Measurements from ENCODE around the gene ATOH8.
"Not testable (repeated sequence)": the region's sequence is repeated elsewhere in the genome, so short reads cannot be mapped to it uniquely, and the experiment has no call there.

ATOH8 gene

GRCh38 chr2:85712336-85712735, 41.5 kb upstream of the ATOH8 start:
- peak in 1 of 2 experiments; percentile 87 for DNase-seq (ENCODE audit: low read depth in 1 of 2, low spot score in 1 of 2)
- Histone ChIP-seq H3K27ac (replicated peaks) (peak overlapping the region; percentile 91), H3K27me3 (ENCODE audit: insufficient read depth, poor library complexity, severe bottlenecking) (no peaks in the 10 kb centered on the region), H3K4me3 (replicated peaks; ENCODE audit: insufficient read depth, low read length) (no peak overlapping the region)
- TF ChIP-seq SPI1 (IDR thresholded peaks at IDR 0.05; ENCODE audit: borderline replicate concordance, low read depth) (peak; percentile 95), GABPA (IDR thresholded peaks at IDR 0.05; ENCODE audit: low read depth) (no peak), POLR2AphosphoS5 (IDR thresholded peaks at IDR 0.05; ENCODE audit: low read depth) (peak; percentile 89), CTCF (IDR thresholded peaks at IDR 0.05; ENCODE audit: insufficient read depth, low read length) (no peak)
- TF ChIP-seq, protein P1, sequence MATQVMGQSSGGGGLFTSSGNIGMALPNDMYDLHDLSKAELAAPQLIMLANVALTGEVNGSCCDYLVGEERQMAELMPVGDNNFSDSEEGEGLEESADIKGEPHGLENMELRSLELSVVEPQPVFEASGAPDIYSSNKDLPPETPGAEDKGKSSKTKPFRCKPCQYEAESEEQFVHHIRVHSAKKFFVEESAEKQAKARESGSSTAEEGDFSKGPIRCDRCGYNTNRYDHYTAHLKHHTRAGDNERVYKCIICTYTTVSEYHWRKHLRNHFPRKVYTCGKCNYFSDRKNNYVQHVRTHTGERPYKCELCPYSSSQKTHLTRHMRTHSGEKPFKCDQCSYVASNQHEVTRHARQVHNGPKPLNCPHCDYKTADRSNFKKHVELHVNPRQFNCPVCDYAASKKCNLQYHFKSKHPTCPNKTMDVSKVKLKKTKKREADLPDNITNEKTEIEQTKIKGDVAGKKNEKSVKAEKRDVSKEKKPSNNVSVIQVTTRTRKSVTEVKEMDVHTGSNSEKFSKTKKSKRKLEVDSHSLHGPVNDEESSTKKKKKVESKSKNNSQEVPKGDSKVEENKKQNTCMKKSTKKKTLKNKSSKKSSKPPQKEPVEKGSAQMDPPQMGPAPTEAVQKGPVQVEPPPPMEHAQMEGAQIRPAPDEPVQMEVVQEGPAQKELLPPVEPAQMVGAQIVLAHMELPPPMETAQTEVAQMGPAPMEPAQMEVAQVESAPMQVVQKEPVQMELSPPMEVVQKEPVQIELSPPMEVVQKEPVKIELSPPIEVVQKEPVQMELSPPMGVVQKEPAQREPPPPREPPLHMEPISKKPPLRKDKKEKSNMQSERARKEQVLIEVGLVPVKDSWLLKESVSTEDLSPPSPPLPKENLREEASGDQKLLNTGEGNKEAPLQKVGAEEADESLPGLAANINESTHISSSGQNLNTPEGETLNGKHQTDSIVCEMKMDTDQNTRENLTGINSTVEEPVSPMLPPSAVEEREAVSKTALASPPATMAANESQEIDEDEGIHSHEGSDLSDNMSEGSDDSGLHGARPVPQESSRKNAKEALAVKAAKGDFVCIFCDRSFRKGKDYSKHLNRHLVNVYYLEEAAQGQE (IDR thresholded peaks at IDR 0.05; ENCODE audit: insufficient replicate concordance, low read depth): no peak

GRCh38 chr2:85712849-85713612, 40.8 kb upstream of the ATOH8 start:
- TF ChIP-seq POLR2AphosphoS5 (IDR thresholded peaks at IDR 0.05; ENCODE audit: low read depth) (no peak), SPI1 (IDR thresholded peaks at IDR 0.05; ENCODE audit: borderline replicate concordance, low read depth) (no peak), GABPA (IDR thresholded peaks at IDR 0.05; ENCODE audit: low read depth) (no peak), CTCF (IDR thresholded peaks at IDR 0.05; ENCODE audit: insufficient read depth, low read length) (no peak)
- TF ChIP-seq, protein P1 (IDR thresholded peaks at IDR 0.05; ENCODE audit: insufficient replicate concordance, low read depth): no peak
- H3K27me3 ChIP-seq (ENCODE audit: insufficient read depth, poor library complexity, severe bottlenecking): no peaks in the 10 kb centered on the region
- no peak overlapping the region for H3K4me3 ChIP-seq (replicated peaks; ENCODE audit: insufficient read depth, low read length)
- H3K27ac ChIP-seq (replicated peaks): peak overlapping the region; percentile 91
- no peak for DNase-seq (ENCODE audit: low read depth in 1 of 2, low spot score in 1 of 2)

DNA sequence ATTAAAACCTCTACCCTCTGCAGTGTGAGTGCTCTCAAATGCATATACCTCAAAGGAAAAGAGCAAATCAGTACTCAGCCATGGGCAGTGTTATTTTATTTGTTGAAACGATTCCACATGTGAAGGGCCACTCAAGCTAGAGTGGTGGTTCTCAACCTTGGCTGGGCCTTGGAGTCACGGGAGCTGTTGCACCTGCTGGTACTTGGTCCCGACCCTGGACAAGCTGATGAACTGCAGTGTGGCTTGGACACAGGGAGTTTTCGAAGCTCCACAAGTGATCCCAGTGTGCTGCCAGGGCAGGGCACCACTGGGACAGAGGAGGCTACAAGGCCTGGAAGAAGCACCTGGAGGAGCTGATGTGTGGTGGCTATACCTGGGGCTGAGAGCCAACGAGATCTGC, 40.0 kb upstream of the ATOH8 start:
- H3K27ac ChIP-seq (replicated peaks): peak overlapping the region; percentile 91
- no peak for DNase-seq (ENCODE audit: low read depth in 1 of 2, low spot score in 1 of 2)
- TF ChIP-seq POLR2AphosphoS5 (IDR thresholded peaks at IDR 0.05; ENCODE audit: low read depth) (no peak), GABPA (IDR thresholded peaks at IDR 0.05; ENCODE audit: low read depth) (no peak), CTCF (IDR thresholded peaks at IDR 0.05; ENCODE audit: insufficient read depth, low read length) (no peak), SPI1 (IDR thresholded peaks at IDR 0.05; ENCODE audit: borderline replicate concordance, low read depth) (no peak)
- TF ChIP-seq, protein P1 (IDR thresholded peaks at IDR 0.05; ENCODE audit: insufficient replicate concordance, low read depth): no peak
- H3K27me3 ChIP-seq (ENCODE audit: insufficient read depth, poor library complexity, severe bottlenecking): no peaks in the 10 kb centered on the region
- H3K4me3 ChIP-seq (replicated peaks; ENCODE audit: insufficient read depth, low read length): no peak overlapping the region

- H3K27me3 ChIP-seq (ENCODE audit: insufficient read depth, poor library complexity, severe bottlenecking); H3K4me3 ChIP-seq (replicated peaks; ENCODE audit: insufficient read depth, low read length); DNase-seq (ENCODE audit: low read depth in 1 of 2, low spot score in 1 of 2): not testable (repeated sequence)
- H3K27ac ChIP-seq (replicated peaks): peak overlapping the region; percentile 91
Observed at GRCh38 chr2:85714421-85714820, 39.4 kb upstream of the ATOH8 start.
